Fibroblast of skin of left quadriceps (primary cell): ENCODE data around the gene ASNS.

ENCODE experiments used
- DNase-seq, 2 experiments: peaks; one replicate each; pipeline ENCODE4 v3.0.0-alpha.2; 2013; ENCODE audit warnings: low read depth in 2 of 2

The ASNS gene

GRCh38 chr7:97842772-97843345 lies 29.3 kb downstream of the ASNS start:
- no peak for DNase-seq

GRCh38 chr7:97842006-97842405 lies 30.2 kb downstream of the ASNS start:
- DNase-seq, result no peak

- peak; percentile 16 to 23 for DNase-seq
These were observed 36.7 kb downstream of the ASNS start for GRCh38 chr7:97835296-97836138.

- DNase-seq, result no peak
These were observed 53.0 kb downstream of the ASNS start for GRCh38 chr7:97819161-97819560.

- DNase-seq, result no peak
These were observed 54.0 kb downstream of the ASNS start for GRCh38 chr7:97818066-97818663.
